OCI-LY3 (cell line): ENCODE data around the gene KLHDC9.

Experiments
- CTCF ChIP-seq: fragments of 200-600, 300-600 bp; sonication (generic); IDR thresholded peaks from 2 replicates; pipeline ENCODE4 v1.5.1; 2014; ENCODE audit warnings: antibody characterized with exemption, low read length, low read depth
- EZH2phosphoT487 ChIP-seq: fragments of 200-600 bp; shearing (Covaris generic); IDR thresholded peaks from 2 replicates; pipeline ENCODE4 v1.6.1; 2018; ENCODE audit warnings: antibody characterized with exemption, mixed run types, low read depth

GRCh38 chr1:161080441-161081405 lies 17.4 kb upstream of the KLHDC9 start:
- TF ChIP-seq CTCF, result no peak
- TF ChIP-seq EZH2phosphoT487, result no peak
